ENCODE data around the gene ACAA1.

Gene ACAA1

DNA sequence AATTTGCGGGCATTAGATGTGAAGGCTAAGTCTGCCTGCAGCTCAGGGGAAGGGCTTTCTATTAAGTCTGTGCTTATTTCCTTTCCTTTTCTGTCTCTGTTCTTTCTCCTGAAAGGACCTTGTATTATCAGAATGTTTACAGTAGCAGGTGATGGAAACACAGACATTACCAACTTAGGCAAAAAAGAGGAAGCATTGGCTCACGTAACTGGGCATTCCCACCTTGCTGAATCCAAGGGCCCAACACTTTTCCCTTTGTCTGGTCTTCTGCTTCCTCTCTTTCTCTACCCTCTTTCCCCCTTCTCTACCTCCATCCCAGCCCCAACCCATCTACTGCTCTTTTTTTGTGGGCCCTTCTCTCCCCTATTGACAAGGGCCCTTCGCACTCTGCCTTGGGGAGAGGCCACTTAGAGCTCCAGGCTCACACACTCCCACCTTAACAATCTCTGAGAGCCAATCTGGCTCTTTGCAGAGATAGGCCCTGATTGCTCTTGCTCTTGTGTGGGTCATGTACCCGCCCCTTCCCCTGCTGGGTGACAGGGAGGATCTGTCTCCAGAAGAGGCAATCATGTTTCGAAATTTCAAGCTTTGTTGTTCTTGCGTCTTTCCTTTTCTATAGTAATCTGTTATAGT lies 35.0 kb downstream of the ACAA1 start:
- TF ChIP-seq, protein P1, sequence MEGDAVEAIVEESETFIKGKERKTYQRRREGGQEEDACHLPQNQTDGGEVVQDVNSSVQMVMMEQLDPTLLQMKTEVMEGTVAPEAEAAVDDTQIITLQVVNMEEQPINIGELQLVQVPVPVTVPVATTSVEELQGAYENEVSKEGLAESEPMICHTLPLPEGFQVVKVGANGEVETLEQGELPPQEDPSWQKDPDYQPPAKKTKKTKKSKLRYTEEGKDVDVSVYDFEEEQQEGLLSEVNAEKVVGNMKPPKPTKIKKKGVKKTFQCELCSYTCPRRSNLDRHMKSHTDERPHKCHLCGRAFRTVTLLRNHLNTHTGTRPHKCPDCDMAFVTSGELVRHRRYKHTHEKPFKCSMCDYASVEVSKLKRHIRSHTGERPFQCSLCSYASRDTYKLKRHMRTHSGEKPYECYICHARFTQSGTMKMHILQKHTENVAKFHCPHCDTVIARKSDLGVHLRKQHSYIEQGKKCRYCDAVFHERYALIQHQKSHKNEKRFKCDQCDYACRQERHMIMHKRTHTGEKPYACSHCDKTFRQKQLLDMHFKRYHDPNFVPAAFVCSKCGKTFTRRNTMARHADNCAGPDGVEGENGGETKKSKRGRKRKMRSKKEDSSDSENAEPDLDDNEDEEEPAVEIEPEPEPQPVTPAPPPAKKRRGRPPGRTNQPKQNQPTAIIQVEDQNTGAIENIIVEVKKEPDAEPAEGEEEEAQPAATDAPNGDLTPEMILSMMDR (IDR thresholded peaks at IDR 0.05; ENCODE audit: extremely low read depth, missing control alignments) = no peak
- DNase-seq (ENCODE audit: low spot score) = no peak

DNA sequence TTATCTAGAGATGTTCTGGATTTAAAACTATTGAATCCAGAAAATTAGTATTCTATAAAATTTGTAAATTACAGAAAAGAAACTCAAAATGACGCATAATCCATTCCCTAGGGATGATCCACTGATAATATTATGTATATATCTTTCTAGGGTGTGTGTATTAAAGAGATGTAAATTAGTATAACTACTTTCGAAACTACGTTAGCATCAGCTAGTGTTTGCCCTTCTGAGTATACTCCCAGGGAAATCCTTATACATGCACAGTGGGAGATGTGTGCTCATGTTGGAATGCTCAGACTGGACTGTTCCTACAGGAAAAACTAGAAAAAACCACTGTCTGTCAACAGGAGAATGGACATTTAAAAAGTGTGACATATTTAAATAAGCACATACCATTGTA lies 36.4 kb downstream of the ACAA1 start:
- TF ChIP-seq, protein P1 (IDR thresholded peaks at IDR 0.05; ENCODE audit: extremely low read depth, missing control alignments) = no peak
- no peak for DNase-seq (ENCODE audit: low spot score)

DNA sequence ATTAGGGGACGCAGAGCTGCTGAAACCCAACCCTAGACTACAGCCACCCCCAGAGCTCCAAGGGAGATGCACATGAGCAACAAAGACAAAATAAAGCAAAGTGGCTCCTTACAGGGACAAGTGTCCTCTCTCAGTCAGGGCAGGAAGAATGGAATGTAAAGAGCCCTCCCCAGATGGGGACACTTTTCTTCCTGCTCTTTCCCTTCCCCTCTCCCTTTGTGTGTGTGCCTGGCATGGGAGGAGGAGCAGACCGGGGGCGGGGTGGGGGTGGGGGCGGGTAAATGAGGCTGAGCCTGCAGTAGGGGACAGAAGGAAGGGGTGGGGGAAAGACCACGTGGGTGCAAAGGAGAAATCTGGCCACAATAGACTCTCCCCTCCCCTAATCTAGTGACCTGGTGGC lies 37.4 kb downstream of the ACAA1 start:
- DNase-seq (ENCODE audit: low spot score) = no peak
- TF ChIP-seq, protein P1 (IDR thresholded peaks at IDR 0.05; ENCODE audit: extremely low read depth, missing control alignments) = no peak

DNA sequence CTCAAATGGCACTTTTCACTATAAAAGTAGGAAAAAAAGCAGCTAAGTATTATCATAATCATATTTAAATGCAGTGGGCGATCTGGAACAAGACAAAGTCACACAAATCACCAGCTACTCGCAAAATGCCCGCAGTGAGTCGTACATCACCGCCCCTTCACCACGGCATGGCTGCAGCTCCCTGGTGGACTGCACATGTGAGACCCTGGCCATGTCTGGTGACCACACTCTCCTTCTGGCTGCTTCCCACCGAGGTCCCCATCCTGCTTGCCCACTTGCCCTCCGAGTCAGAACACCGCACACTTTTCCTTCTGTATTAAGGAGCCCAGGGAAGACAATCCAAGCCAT lies 38.6 kb downstream of the ACAA1 start:
- TF ChIP-seq, protein P1 (IDR thresholded peaks at IDR 0.05; ENCODE audit: extremely low read depth, missing control alignments) = no peak
- no peak for DNase-seq (ENCODE audit: low spot score)

DNA sequence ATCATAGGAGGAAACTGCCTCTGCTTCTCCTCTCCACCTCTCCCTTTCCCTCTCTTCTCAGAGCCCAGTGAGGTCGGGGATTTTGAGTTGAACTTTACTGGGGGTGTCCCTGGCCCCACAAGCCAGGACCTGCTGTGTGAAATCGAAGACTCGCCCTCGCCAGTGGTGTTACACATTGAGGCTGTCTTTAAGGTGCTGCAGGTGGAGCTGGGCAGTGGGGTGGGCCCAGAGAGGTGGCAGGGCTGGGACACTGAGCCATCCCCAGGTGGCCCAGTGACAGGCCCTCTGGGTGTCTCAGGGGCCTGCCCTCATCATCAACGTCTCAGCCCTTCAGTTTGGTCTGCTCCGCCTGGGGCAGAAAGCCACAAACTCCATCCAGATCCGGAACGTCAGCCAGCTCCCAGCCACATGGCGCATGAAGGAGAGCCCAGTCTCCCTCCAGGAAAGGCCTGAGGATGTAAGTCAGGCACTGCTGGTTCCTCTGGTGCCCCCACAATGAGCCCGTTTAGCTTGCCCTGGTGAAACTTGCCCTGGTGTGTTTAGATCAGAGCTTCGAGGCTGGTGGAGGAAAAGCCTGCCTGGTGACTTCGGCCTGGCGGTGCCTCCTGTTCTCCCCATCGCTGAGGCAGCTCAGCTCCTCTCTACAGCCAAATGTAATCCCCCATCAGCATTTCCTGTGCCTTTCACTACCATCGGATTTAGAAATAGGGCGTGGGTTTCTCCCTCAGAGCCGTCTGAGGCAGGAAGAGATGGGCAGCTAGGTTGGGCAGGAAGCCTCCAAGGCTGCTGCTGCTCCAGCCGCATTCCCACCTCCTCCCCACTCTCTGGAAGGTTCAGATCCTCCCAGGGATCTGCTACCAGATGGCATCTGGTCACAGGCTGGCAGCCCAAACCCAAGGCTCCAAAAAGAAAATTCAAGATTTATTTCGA lies 39.2 kb downstream of the ACAA1 start:
- DNase-seq (ENCODE audit: low spot score) = no peak
- TF ChIP-seq, protein P1 (IDR thresholded peaks at IDR 0.05; ENCODE audit: extremely low read depth, missing control alignments) = no peak

DNA sequence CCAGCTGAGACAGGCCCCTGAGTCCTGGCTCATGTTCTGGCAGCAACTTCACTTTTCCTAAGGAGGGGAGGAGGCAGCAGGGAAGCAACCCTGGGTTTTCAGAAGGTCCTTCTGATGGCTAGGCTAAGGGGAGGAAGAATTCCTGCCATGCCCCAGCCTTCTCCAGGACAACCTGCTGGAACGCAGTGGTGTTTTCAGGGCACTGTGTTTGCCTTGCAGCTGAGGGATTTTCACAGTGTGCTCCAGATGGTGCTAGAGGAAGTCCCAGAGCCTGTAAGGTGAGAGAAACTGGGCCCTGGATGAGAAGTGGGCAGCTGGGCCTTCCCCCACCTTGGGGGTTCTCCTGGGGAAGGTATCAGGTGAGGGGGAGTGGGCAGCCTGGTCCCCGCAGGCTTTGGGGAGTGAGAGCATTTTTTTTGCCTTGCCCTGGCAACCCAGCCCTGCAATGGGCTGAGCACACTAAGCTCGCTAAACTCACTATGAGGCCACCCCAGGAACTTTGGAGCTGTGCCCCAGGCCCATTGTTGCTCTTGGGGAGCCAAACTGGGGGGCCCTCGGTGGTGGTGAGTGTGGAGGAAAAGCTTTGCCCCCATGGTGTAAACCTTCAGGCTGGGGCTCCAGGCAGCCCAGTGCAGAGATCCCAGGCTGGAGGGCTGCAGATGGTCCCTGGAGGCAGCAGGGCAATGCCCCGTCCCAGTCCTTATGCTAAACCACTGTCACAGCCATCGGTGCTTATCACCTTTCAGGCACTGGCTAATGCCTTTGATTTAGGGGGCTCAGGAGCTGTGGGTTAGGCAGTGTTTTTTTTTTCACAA lies 41.1 kb downstream of the ACAA1 start:
- TF ChIP-seq, protein P1 (IDR thresholded peaks at IDR 0.05; ENCODE audit: extremely low read depth, missing control alignments) = no peak
- DNase-seq (ENCODE audit: low spot score) = no peak

Data from GM20000 (cell line).